ENCODE data around the gene MAN1C1.
"Not testable (repeated sequence)": the region's sequence is repeated elsewhere in the genome, so short reads cannot be mapped to it uniquely, and the experiment has no call there.

The MAN1C1 gene

DNA sequence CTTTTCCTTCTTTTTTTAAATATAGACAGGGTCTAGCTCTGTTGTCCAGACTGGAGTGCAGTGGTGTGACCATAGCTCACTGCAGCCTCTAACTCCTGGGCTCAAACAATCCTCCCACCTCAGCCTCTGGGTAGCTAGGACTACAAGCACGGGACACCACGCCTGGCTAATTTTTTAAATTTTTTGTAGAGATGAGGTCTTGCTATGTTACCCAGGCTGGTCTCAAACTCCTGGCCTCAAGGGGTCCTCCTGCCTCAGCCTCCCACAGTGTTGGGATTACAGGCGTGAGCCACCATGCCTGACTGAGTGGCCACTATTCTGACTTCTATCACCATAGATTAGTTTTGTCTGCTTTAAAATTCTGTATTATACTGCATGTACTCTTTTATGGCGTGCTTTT lies 80.1 kb downstream of the MAN1C1 start:
- H3K4me3 ChIP-seq (ENCODE audit: insufficient read depth, low read depth, low read length, poor library complexity, severe bottlenecking); H3K36me3 ChIP-seq (ENCODE audit: control insufficient read depth, insufficient read depth, low read length); H3K9me3 ChIP-seq (ENCODE audit: control insufficient read depth, low read length); H3K27ac ChIP-seq (ENCODE audit: insufficient read depth, low read length, poor library complexity, severe bottlenecking); H3K4me1 ChIP-seq (ENCODE audit: control insufficient read depth, insufficient read depth, low read length, poor library complexity, severe bottlenecking); DNase-seq; H3K27me3 ChIP-seq (replicated peaks; ENCODE audit: control insufficient read depth, insufficient read depth, low read length, poor library complexity, severe bottlenecking): not testable (repeated sequence)

DNA sequence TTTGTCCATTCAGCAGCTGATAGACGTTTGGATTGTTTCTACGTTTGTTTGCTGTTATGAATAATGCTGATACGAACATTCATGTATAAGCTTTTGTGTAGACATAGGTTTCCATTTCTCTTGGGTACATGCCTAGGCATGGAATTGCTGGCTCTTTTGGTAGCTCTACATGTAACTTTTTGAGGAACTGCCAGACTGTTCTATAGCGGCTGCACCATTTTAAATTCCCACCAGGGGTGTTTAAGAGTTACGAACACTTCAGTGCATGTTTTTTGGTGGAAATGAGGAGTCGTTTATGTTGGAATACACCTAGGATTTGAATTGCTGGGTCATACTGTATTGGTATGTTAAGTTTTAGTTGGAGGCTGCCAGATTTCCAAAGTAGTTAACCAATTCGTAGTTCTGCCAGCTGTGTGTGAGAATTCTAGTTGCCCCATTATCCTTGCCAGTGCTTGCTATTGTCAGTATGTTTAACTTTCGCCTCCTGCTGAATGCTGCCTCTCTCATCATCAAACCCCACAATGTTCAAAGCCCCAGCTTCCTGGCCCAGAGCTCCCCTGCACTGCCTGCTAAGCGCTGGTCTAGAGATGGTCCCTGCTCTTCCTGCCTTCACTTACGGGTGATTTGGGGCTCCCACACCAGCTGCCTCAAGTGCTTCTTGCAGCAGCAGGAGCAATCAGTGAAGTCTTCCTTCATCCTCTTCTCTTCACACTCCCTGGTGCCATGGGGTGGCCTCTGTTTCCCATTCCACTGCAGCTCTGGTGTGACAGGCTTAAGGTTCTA lies 81.0 kb downstream of the MAN1C1 start:
- Histone ChIP-seq H3K4me3 (ENCODE audit: insufficient read depth, low read depth, low read length, poor library complexity, severe bottlenecking) (no peak overlapping the region), H3K4me1 (ENCODE audit: control insufficient read depth, insufficient read depth, low read length, poor library complexity, severe bottlenecking) (peaks cover 6% of the 10 kb centered on the region), H3K36me3 (ENCODE audit: control insufficient read depth, insufficient read depth, low read length) (no peaks in the 10 kb centered on the region), H3K27me3 (replicated peaks; ENCODE audit: control insufficient read depth, insufficient read depth, low read length, poor library complexity, severe bottlenecking) (no peaks in the 10 kb centered on the region), H3K9me3 (ENCODE audit: control insufficient read depth, low read length) (no peaks in the 10 kb centered on the region), H3K27ac (ENCODE audit: insufficient read depth, low read length, poor library complexity, severe bottlenecking) (no peak overlapping the region)
- DNase-seq: no peak

DNA sequence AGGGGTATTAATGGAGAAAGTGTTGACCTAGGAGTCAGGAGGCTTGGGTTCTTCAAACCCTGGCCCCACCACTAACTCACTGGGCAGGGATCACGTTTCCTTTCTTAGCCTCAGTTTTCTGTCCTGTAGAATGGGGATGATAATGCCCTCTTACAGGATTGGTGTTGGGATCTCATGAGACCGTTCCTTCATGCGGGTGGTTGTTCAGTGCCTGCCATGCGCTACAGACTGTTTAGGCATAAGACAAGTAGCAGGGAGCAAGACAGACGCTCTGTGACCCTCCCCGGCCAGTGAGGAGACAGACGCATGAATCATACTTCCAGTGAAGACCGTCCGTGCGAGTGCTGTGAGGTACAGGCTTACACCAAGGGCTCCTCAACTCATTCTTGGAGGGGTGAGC lies 81.7 kb downstream of the MAN1C1 start:
- Histone ChIP-seq H3K4me3 (ENCODE audit: insufficient read depth, low read depth, low read length, poor library complexity, severe bottlenecking) (no peak overlapping the region), H3K27ac (ENCODE audit: insufficient read depth, low read length, poor library complexity, severe bottlenecking) (no peak overlapping the region), H3K36me3 (ENCODE audit: control insufficient read depth, insufficient read depth, low read length) (no peaks in the 10 kb centered on the region), H3K27me3 (replicated peaks; ENCODE audit: control insufficient read depth, insufficient read depth, low read length, poor library complexity, severe bottlenecking) (no peaks in the 10 kb centered on the region), H3K9me3 (ENCODE audit: control insufficient read depth, low read length) (no peaks in the 10 kb centered on the region), H3K4me1 (ENCODE audit: control insufficient read depth, insufficient read depth, low read length, poor library complexity, severe bottlenecking) (peaks cover 6% of the 10 kb centered on the region)
- DNase-seq: no peak

DNA sequence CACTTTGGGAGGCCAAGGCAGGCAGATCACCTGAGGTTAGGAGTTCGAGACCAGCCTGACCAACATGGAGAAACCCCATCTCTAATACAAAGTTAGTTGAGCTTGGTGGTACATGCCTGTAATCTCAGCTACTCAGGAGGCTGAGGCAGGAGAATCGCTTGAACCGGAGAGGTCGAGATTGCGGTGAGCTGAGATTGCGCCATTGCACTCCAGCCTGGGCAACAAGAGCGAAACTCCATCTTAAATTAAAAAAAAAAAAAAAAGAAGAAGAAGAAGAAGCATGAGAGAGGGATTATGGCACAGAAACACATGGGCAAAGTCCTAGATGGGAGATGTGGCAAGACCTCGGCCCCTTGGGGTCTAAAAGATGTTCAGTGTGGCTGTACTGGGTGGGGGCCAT lies 82.5 kb downstream of the MAN1C1 start:
- not testable (repeated sequence) for H3K27me3 ChIP-seq (replicated peaks; ENCODE audit: control insufficient read depth, insufficient read depth, low read length, poor library complexity, severe bottlenecking); H3K9me3 ChIP-seq (ENCODE audit: control insufficient read depth, low read length); H3K36me3 ChIP-seq (ENCODE audit: control insufficient read depth, insufficient read depth, low read length); H3K4me3 ChIP-seq (ENCODE audit: insufficient read depth, low read depth, low read length, poor library complexity, severe bottlenecking); H3K27ac ChIP-seq (ENCODE audit: insufficient read depth, low read length, poor library complexity, severe bottlenecking); DNase-seq
- peaks cover 10% of the 10 kb centered on the region for H3K4me1 ChIP-seq (ENCODE audit: control insufficient read depth, insufficient read depth, low read length, poor library complexity, severe bottlenecking)

DNA sequence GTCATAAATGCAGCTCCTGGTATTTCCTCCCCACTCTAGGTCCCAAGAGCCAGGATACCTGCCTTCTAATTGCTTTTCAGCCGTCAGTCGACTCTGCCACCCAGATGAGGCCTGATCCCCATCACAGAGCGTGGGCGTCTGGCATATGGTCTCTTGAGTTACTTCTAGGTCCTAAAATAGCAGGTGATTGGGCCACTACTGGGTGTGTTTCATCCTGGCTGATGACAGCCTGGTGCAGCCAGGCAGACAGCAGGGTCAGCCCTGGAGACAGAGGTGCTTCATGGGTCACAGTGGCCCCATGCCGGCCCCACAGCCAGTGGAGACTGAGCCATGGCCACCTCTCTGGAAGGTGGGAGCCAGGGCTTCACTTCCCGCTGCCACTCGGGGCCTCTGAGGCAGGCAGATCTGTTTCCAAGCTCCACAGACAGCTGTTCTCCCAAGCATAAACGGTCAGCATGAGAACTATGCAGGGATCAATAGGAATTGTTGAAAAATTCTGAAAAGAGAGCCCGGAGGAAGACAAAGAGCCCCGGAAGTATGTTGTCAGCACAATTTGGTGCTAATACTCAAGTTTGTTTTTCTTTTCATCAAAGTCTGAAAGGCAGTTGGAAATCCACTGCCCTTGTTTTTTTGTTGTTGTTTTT lies 83.0 kb downstream of the MAN1C1 start:
- no peak overlapping the region for H3K4me3 ChIP-seq (ENCODE audit: insufficient read depth, low read depth, low read length, poor library complexity, severe bottlenecking)
- no peak for DNase-seq
- no peak overlapping the region for H3K27ac ChIP-seq (ENCODE audit: insufficient read depth, low read length, poor library complexity, severe bottlenecking)
- no peaks in the 10 kb centered on the region for H3K27me3 ChIP-seq (replicated peaks; ENCODE audit: control insufficient read depth, insufficient read depth, low read length, poor library complexity, severe bottlenecking)
- H3K36me3 ChIP-seq (ENCODE audit: control insufficient read depth, insufficient read depth, low read length): no peaks in the 10 kb centered on the region
- H3K4me1 ChIP-seq (ENCODE audit: control insufficient read depth, insufficient read depth, low read length, poor library complexity, severe bottlenecking): peaks cover 16% of the 10 kb centered on the region
- H3K9me3 ChIP-seq (ENCODE audit: control insufficient read depth, low read length): no peaks in the 10 kb centered on the region

DNA sequence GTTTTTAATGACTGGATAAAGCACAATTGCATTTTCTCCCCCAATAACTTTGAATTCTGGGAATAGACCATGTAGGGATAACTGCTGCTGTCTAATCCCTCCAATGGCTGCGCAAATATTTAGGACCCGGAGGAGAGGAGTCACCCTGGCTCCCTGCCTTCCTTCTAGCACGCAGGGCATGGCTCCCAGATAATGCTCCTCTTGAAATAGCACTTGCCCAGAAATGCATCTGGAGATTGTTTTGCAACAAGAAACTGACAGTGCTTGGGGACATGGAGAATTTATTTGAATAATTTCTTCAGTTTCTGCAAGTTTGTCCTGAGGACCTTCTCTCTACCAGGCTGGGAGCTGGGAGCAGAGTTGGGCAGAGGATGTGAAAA lies 83.5 kb downstream of the MAN1C1 start:
- Histone ChIP-seq H3K4me1 (ENCODE audit: control insufficient read depth, insufficient read depth, low read length, poor library complexity, severe bottlenecking) (peaks cover 16% of the 10 kb centered on the region), H3K4me3 (ENCODE audit: insufficient read depth, low read depth, low read length, poor library complexity, severe bottlenecking) (no peak overlapping the region), H3K27me3 (replicated peaks; ENCODE audit: control insufficient read depth, insufficient read depth, low read length, poor library complexity, severe bottlenecking) (no peaks in the 10 kb centered on the region), H3K27ac (ENCODE audit: insufficient read depth, low read length, poor library complexity, severe bottlenecking) (no peak overlapping the region), H3K36me3 (ENCODE audit: control insufficient read depth, insufficient read depth, low read length) (no peaks in the 10 kb centered on the region), H3K9me3 (ENCODE audit: control insufficient read depth, low read length) (no peaks in the 10 kb centered on the region)
- DNase-seq: no peak

DNA sequence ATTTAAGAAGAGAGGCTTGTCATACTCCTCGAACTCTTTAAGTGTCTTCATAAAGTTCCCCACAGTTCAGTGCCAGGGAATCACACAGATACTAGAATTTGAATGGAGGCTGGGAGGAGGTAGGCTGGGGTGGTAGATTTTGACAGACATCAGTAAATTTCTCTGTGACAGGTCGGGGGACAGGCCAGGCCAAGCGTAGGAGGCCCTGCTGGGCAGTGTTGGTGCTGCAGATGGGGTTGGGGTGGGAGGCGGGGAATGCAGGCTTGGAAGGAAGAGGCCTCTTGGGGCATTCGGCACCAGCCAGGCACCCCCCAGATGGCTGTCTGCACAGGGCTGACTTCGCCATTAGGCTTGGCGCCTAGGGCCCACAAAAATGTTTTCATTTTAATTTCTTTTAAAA lies 84.0 kb downstream of the MAN1C1 start:
- Histone ChIP-seq H3K27ac (ENCODE audit: insufficient read depth, low read length, poor library complexity, severe bottlenecking) (no peak overlapping the region), H3K36me3 (ENCODE audit: control insufficient read depth, insufficient read depth, low read length) (no peaks in the 10 kb centered on the region), H3K27me3 (replicated peaks; ENCODE audit: control insufficient read depth, insufficient read depth, low read length, poor library complexity, severe bottlenecking) (no peaks in the 10 kb centered on the region), H3K4me1 (ENCODE audit: control insufficient read depth, insufficient read depth, low read length, poor library complexity, severe bottlenecking) (peaks cover 16% of the 10 kb centered on the region), H3K4me3 (ENCODE audit: insufficient read depth, low read depth, low read length, poor library complexity, severe bottlenecking) (no peak overlapping the region), H3K9me3 (ENCODE audit: control insufficient read depth, low read length) (no peaks in the 10 kb centered on the region)
- no peak for DNase-seq

DNA sequence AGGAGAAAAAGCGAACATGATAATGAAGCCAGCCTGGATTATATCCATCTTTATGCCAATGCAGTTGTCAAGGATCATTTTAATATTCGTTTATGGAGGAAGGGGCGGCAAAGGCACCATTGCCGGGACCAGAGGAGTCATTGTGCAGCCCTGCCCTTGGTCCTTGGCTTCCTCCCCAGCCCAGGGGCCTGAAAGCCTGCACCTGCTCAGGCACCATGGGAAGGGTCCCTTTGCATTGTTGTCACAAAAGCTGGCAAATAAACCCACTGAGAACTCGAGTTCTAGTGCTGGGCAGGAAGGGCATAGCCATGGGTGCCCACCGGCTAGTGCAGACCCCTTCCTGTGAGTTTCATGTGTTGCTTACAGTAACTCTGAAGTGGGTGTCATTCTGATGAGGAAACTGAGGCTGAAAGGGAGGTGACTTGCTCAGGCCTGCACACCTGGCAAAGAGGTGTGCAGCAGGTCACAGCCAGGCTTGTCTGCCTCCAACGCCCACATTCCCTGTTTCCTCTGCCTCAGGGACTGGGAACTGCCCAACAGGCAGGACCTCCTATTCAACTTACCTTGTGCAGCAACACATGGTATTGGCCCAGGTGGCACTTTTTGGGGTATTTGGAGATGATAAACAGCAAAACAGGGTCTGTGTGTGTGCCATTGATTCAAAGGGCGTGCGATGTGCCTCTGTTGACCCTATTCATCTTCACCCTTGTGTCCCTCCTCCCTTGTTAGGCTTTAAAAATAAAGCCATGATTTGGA lies 84.6 kb downstream of the MAN1C1 start:
- H3K27me3 ChIP-seq (replicated peaks; ENCODE audit: control insufficient read depth, insufficient read depth, low read length, poor library complexity, severe bottlenecking): no peaks in the 10 kb centered on the region
- H3K36me3 ChIP-seq (ENCODE audit: control insufficient read depth, insufficient read depth, low read length): no peaks in the 10 kb centered on the region
- H3K4me3 ChIP-seq (ENCODE audit: insufficient read depth, low read depth, low read length, poor library complexity, severe bottlenecking): no peak overlapping the region
- H3K27ac ChIP-seq (ENCODE audit: insufficient read depth, low read length, poor library complexity, severe bottlenecking): no peak overlapping the region
- H3K9me3 ChIP-seq (ENCODE audit: control insufficient read depth, low read length): no peaks in the 10 kb centered on the region
- peaks cover 16% of the 10 kb centered on the region for H3K4me1 ChIP-seq (ENCODE audit: control insufficient read depth, insufficient read depth, low read length, poor library complexity, severe bottlenecking)
- no peak for DNase-seq

DNA sequence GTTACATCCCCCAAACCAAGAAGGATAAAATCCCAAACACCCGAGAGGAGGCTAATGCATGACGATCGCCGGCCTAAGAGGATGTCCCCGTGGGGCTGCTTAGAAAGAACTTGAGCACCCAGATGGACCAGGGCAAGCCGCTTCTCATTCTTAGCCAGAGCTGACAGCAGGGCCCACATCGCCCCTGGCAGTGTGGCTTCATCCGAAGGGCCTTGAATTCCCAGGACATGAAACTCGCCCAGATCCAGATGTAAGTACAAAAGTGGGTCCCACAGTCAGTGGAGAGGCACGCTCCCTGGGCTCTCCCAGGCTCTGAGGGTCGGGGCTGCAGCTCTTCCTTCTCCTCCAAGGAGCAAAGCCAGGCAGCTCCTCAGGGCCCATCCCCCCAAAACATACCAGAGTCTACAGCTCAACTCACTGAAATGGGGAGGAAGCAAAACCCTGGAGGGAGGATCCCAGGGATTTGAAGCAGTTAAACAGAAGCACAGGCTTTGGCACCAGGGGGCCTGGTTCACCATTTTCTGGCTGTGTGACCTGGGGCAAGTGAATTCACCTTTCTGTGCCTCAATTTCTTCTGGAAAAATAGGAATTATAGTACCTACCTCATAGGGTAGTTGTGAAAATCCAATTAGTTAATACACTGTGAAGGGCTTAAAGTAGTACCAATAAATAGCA lies 85.6 kb downstream of the MAN1C1 start:
- Histone ChIP-seq H3K4me1 (ENCODE audit: control insufficient read depth, insufficient read depth, low read length, poor library complexity, severe bottlenecking) (peaks cover 16% of the 10 kb centered on the region), H3K36me3 (ENCODE audit: control insufficient read depth, insufficient read depth, low read length) (no peaks in the 10 kb centered on the region), H3K27me3 (replicated peaks; ENCODE audit: control insufficient read depth, insufficient read depth, low read length, poor library complexity, severe bottlenecking) (no peaks in the 10 kb centered on the region), H3K27ac (ENCODE audit: insufficient read depth, low read length, poor library complexity, severe bottlenecking) (no peak overlapping the region), H3K4me3 (ENCODE audit: insufficient read depth, low read depth, low read length, poor library complexity, severe bottlenecking) (no peak overlapping the region), H3K9me3 (ENCODE audit: control insufficient read depth, low read length) (no peaks in the 10 kb centered on the region)
- no peak for DNase-seq

Data from effector memory CD4-positive, alpha-beta T cell (primary cell).